ENCODE results near the gene VTI1A.

DNA sequence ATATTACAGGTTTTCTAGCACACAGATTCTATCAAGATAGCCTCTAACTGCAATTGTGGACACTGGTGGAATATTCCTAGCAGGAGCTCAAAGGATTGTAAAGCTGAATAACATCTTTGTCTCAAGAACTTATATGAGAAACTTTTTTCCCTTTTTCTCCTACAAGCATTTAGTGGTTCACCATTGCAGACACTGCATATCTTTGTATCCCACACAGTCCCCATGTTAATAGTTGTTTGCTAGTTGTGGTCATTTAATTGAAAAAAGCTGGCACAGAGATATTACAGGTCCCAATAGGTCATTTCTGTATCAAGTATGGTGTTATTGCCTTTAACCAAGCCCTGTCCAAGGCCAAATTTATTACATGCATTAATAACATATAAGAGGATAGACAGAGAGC is 276.9 kb downstream of the VTI1A start:
- TF ChIP-seq, protein P1, sequence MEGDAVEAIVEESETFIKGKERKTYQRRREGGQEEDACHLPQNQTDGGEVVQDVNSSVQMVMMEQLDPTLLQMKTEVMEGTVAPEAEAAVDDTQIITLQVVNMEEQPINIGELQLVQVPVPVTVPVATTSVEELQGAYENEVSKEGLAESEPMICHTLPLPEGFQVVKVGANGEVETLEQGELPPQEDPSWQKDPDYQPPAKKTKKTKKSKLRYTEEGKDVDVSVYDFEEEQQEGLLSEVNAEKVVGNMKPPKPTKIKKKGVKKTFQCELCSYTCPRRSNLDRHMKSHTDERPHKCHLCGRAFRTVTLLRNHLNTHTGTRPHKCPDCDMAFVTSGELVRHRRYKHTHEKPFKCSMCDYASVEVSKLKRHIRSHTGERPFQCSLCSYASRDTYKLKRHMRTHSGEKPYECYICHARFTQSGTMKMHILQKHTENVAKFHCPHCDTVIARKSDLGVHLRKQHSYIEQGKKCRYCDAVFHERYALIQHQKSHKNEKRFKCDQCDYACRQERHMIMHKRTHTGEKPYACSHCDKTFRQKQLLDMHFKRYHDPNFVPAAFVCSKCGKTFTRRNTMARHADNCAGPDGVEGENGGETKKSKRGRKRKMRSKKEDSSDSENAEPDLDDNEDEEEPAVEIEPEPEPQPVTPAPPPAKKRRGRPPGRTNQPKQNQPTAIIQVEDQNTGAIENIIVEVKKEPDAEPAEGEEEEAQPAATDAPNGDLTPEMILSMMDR (IDR thresholded peaks at IDR 0.05) = no peak
- TF ChIP-seq, protein P2, sequence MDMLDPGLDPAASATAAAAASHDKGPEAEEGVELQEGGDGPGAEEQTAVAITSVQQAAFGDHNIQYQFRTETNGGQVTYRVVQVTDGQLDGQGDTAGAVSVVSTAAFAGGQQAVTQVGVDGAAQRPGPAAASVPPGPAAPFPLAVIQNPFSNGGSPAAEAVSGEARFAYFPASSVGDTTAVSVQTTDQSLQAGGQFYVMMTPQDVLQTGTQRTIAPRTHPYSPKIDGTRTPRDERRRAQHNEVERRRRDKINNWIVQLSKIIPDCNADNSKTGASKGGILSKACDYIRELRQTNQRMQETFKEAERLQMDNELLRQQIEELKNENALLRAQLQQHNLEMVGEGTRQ (IDR thresholded peaks at IDR 0.05; ENCODE audit: borderline replicate concordance, low read depth, low read length) = no peak
- TF ChIP-seq, protein P3, sequence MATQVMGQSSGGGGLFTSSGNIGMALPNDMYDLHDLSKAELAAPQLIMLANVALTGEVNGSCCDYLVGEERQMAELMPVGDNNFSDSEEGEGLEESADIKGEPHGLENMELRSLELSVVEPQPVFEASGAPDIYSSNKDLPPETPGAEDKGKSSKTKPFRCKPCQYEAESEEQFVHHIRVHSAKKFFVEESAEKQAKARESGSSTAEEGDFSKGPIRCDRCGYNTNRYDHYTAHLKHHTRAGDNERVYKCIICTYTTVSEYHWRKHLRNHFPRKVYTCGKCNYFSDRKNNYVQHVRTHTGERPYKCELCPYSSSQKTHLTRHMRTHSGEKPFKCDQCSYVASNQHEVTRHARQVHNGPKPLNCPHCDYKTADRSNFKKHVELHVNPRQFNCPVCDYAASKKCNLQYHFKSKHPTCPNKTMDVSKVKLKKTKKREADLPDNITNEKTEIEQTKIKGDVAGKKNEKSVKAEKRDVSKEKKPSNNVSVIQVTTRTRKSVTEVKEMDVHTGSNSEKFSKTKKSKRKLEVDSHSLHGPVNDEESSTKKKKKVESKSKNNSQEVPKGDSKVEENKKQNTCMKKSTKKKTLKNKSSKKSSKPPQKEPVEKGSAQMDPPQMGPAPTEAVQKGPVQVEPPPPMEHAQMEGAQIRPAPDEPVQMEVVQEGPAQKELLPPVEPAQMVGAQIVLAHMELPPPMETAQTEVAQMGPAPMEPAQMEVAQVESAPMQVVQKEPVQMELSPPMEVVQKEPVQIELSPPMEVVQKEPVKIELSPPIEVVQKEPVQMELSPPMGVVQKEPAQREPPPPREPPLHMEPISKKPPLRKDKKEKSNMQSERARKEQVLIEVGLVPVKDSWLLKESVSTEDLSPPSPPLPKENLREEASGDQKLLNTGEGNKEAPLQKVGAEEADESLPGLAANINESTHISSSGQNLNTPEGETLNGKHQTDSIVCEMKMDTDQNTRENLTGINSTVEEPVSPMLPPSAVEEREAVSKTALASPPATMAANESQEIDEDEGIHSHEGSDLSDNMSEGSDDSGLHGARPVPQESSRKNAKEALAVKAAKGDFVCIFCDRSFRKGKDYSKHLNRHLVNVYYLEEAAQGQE (IDR thresholded peaks at IDR 0.05; ENCODE audit: low read depth, low read length) = no peak
- TF ChIP-seq EP300 (IDR thresholded peaks at IDR 0.05; ENCODE audit: borderline replicate concordance in 1 of 2, low read depth in 1 of 2, low read length in 1 of 2) = no peak
- TF ChIP-seq POLR2AphosphoS5 (IDR thresholded peaks at IDR 0.05; ENCODE audit: low read depth, low read length) = no peak
- no peak for TF ChIP-seq EZH2phosphoT487 (IDR thresholded peaks at IDR 0.05; ENCODE audit: borderline replicate concordance, low read depth)
- no peak for TF ChIP-seq RFX5 (IDR thresholded peaks at IDR 0.05; ENCODE audit: low read length)
- TF ChIP-seq MXI1 (IDR thresholded peaks at IDR 0.05; ENCODE audit: low read depth, low read length) = no peak
- no peak for TF ChIP-seq YY1 (IDR thresholded peaks at IDR 0.05; ENCODE audit: low read depth)
- no peak for TF ChIP-seq NFIC (IDR thresholded peaks at IDR 0.05; ENCODE audit: borderline replicate concordance)
- no peak for TF ChIP-seq FOSL2 (IDR thresholded peaks at IDR 0.05; ENCODE audit: borderline replicate concordance, low read depth)
